Measurements from ENCODE around the gene CARNS1. TPM values are rescaled to one million over a fixed set of nuclear protein-coding genes. Genes with fewer than 3 reads are reported as not detected.

The CARNS1 gene
- total RNA-seq, 1 experiment from 2014 or later = 1.1 TPM

GRCh38 chr11:67472882-67473281 is 57.4 kb downstream of the CARNS1 start:
- Histone ChIP-seq H3K79me2 (ENCODE audit: insufficient read depth, low read length) (no peaks in the 10 kb centered on the region), H3K27ac (ENCODE audit: insufficient read length, low read depth, low read length) (no peak overlapping the region), H3K14ac (ENCODE audit: insufficient read depth, low read length) (no peak overlapping the region), H2AFZ (ENCODE audit: low read length) (no peak overlapping the region), H3K4ac (ENCODE audit: low read depth, low read length) (no peak overlapping the region), H3K4me2 (ENCODE audit: insufficient read depth, insufficient read length, low read length) (no peak overlapping the region), H3K18ac (ENCODE audit: insufficient read length, low read depth, low read length) (no peak overlapping the region), H4K20me1 (ENCODE audit: control insufficient read depth, insufficient read depth, insufficient read length) (no peaks in the 10 kb centered on the region), H2BK120ac (ENCODE audit: low read depth, low read length, poor library complexity, severe bottlenecking) (no peak overlapping the region), H3K27me3 (ENCODE audit: insufficient read depth, low read length) (peaks cover 3% of the 10 kb centered on the region; the same call in 1 of the 2 replicates), H4K91ac (ENCODE audit: insufficient read length, low read depth, low read length) (no peak overlapping the region), H2BK12ac (ENCODE audit: insufficient read length, low read depth, low read length) (no peak overlapping the region), H2BK15ac (ENCODE audit: low read depth, low read length) (no peak overlapping the region), H3K4me1 (ENCODE audit: insufficient read depth, low read length) (no peaks in the 10 kb centered on the region; the same call in 1 of the 2 replicates), H3K79me1 (ENCODE audit: insufficient read depth, low read depth, low read length, poor library complexity, severe bottlenecking) (no peaks in the 10 kb centered on the region), H4K8ac (replicated peaks; ENCODE audit: insufficient read length, low read depth, low read length) (no peak overlapping the region), H3T11ph (ENCODE audit: low read length) (no peak overlapping the region), H2BK20ac (ENCODE audit: low read depth, low read length, poor library complexity, severe bottlenecking) (no peak overlapping the region), H3K23me2 (ENCODE audit: insufficient read length, low read depth, low read length, poor library complexity, severe bottlenecking) (peaks cover 5% of the 10 kb centered on the region), H2AK5ac (ENCODE audit: insufficient read length, low read length) (no peak overlapping the region), H3K56ac (ENCODE audit: insufficient read length, low read depth, low read length) (no peak overlapping the region), H3K9me3 (ENCODE audit: control insufficient read depth, low read depth, low read length) (no peaks in the 10 kb centered on the region), H4K5ac (ENCODE audit: insufficient read length, low read depth, low read length) (no peak overlapping the region), H3K23ac (ENCODE audit: insufficient read length, low read depth, low read length) (no peak overlapping the region), H3K9ac (ENCODE audit: extremely low read depth, insufficient read length, low read length) (no peak overlapping the region), H2BK5ac (ENCODE audit: insufficient read length, low read length) (no peak overlapping the region)
- Mint-ChIP-seq H3K27me3 (ENCODE audit: low read depth) (peaks cover 19% of the 10 kb centered on the region), H3K4me1 (peaks cover 9 to 10% of the 10 kb centered on the region in 2 experiments), H3K27ac (no peak overlapping the region), H3K4me3 (no peak overlapping the region), H3K36me3 (ENCODE audit: insufficient read depth in 1 of 3, low read depth in 3 of 3) (no peaks in the 10 kb centered on the region; a peak in 1 of 7 replicates), H3K9me3 (peaks cover under 1 to 6% of the 10 kb centered on the region in 2 experiments; a peak in 2 of 5 replicates)
- TF ChIP-seq CTCF (conservative IDR thresholded peaks at IDR 0.05) = no peak
- DNase-seq = no peak
- WGBS (ENCODE audit: extremely low coverage, insufficient read length, low lambda C conversion rate) = no CpG with 5 or more reads among the region's 7 CpGs

Other genes starting within 250 kb of the CARNS1 start
- gene GRK2, start 149.2 kb upstream of the CARNS1 start, total RNA-seq (2021) = 55.5 and 56.3 TPM in 2 replicates
- gene ANKRD13D, start 126.4 kb upstream of the CARNS1 start, total RNA-seq (2021) = 40.9 and 42.1 TPM in 2 replicates
- gene SSH3, start 112.1 kb upstream of the CARNS1 start, total RNA-seq (2021) = 42.2 and 44.2 TPM in 2 replicates
- 19.5 and 22.3 TPM in 2 replicates for gene POLD4, start 62.1 kb upstream of the CARNS1 start, total RNA-seq (2021)
- 1.6 and 2.1 TPM in 2 replicates for gene CLCF1, start 42.1 kb upstream of the CARNS1 start, total RNA-seq (2021)
- 20.9 and 23.8 TPM in 2 replicates for gene RAD9A, start 23.7 kb upstream of the CARNS1 start, total RNA-seq (2021)
- 205 and 214 TPM in 2 replicates for gene PPP1CA, start 13.8 kb upstream of the CARNS1 start, total RNA-seq (2021)
- gene TBC1D10C, start 11.6 kb upstream of the CARNS1 start, total RNA-seq (2021) = 0.28 and 0.44 TPM in 2 replicates
- gene RPS6KB2, start 12.8 kb downstream of the CARNS1 start, total RNA-seq (2021) = 46.6 and 51.7 TPM in 2 replicates
- gene PTPRCAP, start 22.0 kb downstream of the CARNS1 start, total RNA-seq (2021) = 1.7 and 1.9 TPM in 2 replicates
- gene CORO1B, start 27.8 kb downstream of the CARNS1 start, total RNA-seq (2021) = 80.9 and 86.4 TPM in 2 replicates
- not detected in 2 replicates for gene GPR152, start 37.1 kb downstream of the CARNS1 start, total RNA-seq (2021)
- 0.09 TPM in 1 of 2 replicates, not detected in the other for gene CABP4, start 39.7 kb downstream of the CARNS1 start, total RNA-seq (2021)
- gene TMEM134, start 53.6 kb downstream of the CARNS1 start, total RNA-seq (2021) = 46.9 and 53.6 TPM in 2 replicates
- gene AIP, start 67.3 kb downstream of the CARNS1 start, total RNA-seq (2021) = 31.9 and 35.6 TPM in 2 replicates
- gene PITPNM1, start 89.7 kb downstream of the CARNS1 start, total RNA-seq (2021) = 43.5 and 50.1 TPM in 2 replicates
- gene CDK2AP2, start 92.5 kb downstream of the CARNS1 start, total RNA-seq (2021) = 32.9 and 36.1 TPM in 2 replicates
- not detected in 2 replicates for gene CABP2, start 107.8 kb downstream of the CARNS1 start, total RNA-seq (2021)
- gene GSTP1, start 168.1 kb downstream of the CARNS1 start, total RNA-seq (2021) = 1,469 and 1,513 TPM in 2 replicates
- 152 and 154 TPM in 2 replicates for gene NDUFV1, start 191.3 kb downstream of the CARNS1 start, total RNA-seq (2021)
- gene NUDT8, start 214.3 kb downstream of the CARNS1 start, total RNA-seq (2021) = 6.5 and 6.8 TPM in 2 replicates
- not detected in 2 replicates for gene TBX10, start 224.1 kb downstream of the CARNS1 start, total RNA-seq (2021)
- gene ACY3, start 235.1 kb downstream of the CARNS1 start, total RNA-seq (2021) = not detected in 2 replicates